Natural killer cell (primary cell): ENCODE results near the gene BPIFB4. TPM values are rescaled to one million over a fixed set of nuclear protein-coding genes. Genes with fewer than 3 reads are reported as not detected.

Source experiments
- ATAC-seq, 3 donors: fragments of 150-1000 bp in 2 of 3; fragments of 200-7000 bp in 1 of 3; cut with Tn5 transposase; 1 replicate in 1 of 3; 2 replicates in 2 of 3; pipeline ENCODE4 v1.10.0; 2021; ENCODE audit warnings: mild to moderate bottlenecking in 2 of 3, moderate library complexity in 2 of 3
- DNase-seq, 2 donors: peaks; one replicate each; pipeline versions ENCODE4 v3.0.0 to v3.0.0-alpha.2; 2013 to 2021; ENCODE audit warnings: mixed read lengths in 1 of 2
- H3K27ac ChIP-seq: one replicate; pipeline ENCODE4 v1.5.1; 2013; ENCODE audit warnings: mild to moderate bottlenecking, low read length
- H3K27me3 ChIP-seq: one replicate; pipeline ENCODE4 v1.6.1; 2013; ENCODE audit warnings: low read length; ENCODE audit not compliant: control insufficient read depth, insufficient read depth
- H3K36me3 ChIP-seq: one replicate; pipeline ENCODE4 v1.6.1; 2013; ENCODE audit warnings: low read length; ENCODE audit not compliant: control insufficient read depth, insufficient read depth
- H3K4me1 ChIP-seq: one replicate; pipeline ENCODE4 v1.6.1; 2013; ENCODE audit warnings: low read length; ENCODE audit not compliant: control insufficient read depth, insufficient read depth
- H3K4me3 ChIP-seq: one replicate; pipeline ENCODE4 v1.5.1; 2013; ENCODE audit warnings: low read length
- H3K9me3 ChIP-seq: one replicate; pipeline ENCODE4 v1.6.1; 2013; ENCODE audit warnings: low read length; ENCODE audit not compliant: control insufficient read depth, insufficient read depth
- H3K27ac Mint-ChIP-seq, 2 donors: one replicate each; pipeline ENCODE4 v1.8.0; 2022; ENCODE audit warnings: mild to moderate bottlenecking in 2 of 2, mixed read lengths in 2 of 2, moderate library complexity in 1 of 2
- H3K27me3 Mint-ChIP-seq, 2 donors: one replicate each; pipeline ENCODE4 v1.8.0; 2022; ENCODE audit warnings: low read depth in 2 of 2, mixed read lengths in 2 of 2
- H3K36me3 Mint-ChIP-seq: one replicate; pipeline ENCODE4 v1.8.0; 2022; ENCODE audit warnings: mixed read lengths
- H3K4me1 Mint-ChIP-seq, 2 donors: one replicate each; pipeline ENCODE4 v1.8.0; 2022; ENCODE audit warnings: mixed read lengths in 2 of 2
- H3K4me3 Mint-ChIP-seq: one replicate; pipeline ENCODE4 v1.8.0; 2022; ENCODE audit warnings: mild to moderate bottlenecking, moderate library complexity, mixed read lengths
- H3K9me3 Mint-ChIP-seq, 2 donors: one replicate each; pipeline ENCODE4 v1.8.0; 2022; ENCODE audit warnings: mixed read lengths in 2 of 2
- CTCF ChIP-seq: fragments of 200-600 bp; IDR thresholded peaks from one replicate; pipeline ENCODE4 v1.8.0; 2022; ENCODE audit warnings: antibody characterized with exemption
- WGBS: methylation state at CpG from one replicate; pipeline ENCODE4 v1.1.7; 2013; ENCODE audit warnings: missing lambda C conversion rate; ENCODE audit not compliant: insufficient coverage; 5-methylcytosine and 5-hydroxymethylcytosine counted together
- intact Hi-C: fragments of 100-400 bp; cut with micrococcal nuclease; formaldehyde crosslinking; loops from one replicate; pipeline ENCODE4 v1.14.2; 2022
- total RNA-seq, 4 donors: library from RNA; stranded (reverse); fragments of 120-200 nt in 1 of 4; gene quantifications; one replicate each; pipeline versions ENCODE4 v1.2.3 to v1.2.4, GENCODE V29; 2013 to 2022

BPIFB4 gene
- total RNA-seq, 3 donors from 2014 or later (not counting 1 experiment from before 2014, with no cell fraction given), result not detected

- H3K27ac Mint-ChIP-seq, result no peak overlapping the region
Measured at GRCh38 chr20:33032555-33032954, 46.9 kb upstream of the BPIFB4 start.

GRCh38 chr20:33033381-33033780 lies 46.1 kb upstream of the BPIFB4 start:
- Histone ChIP-seq H3K4me3 (no peak overlapping the region), H3K9me3 (no peaks in the 10 kb centered on the region), H3K27ac (no peak overlapping the region), H3K27me3 (no peaks in the 10 kb centered on the region), H3K4me1 (no peaks in the 10 kb centered on the region), H3K36me3 (no peaks in the 10 kb centered on the region)
- H3K27ac Mint-ChIP-seq, result no peak overlapping the region
- intact Hi-C loops, result no loop called here
- H3K36me3 Mint-ChIP-seq, result no peaks in the 10 kb centered on the region
- TF ChIP-seq CTCF, result no peak
- H3K4me1 Mint-ChIP-seq, result no peaks in the 10 kb centered on the region
- WGBS, result 74% methylated on average over 5 of the region's 5 CpGs
- no peak overlapping the region for H3K4me3 Mint-ChIP-seq
- H3K9me3 Mint-ChIP-seq, result no peaks in the 10 kb centered on the region
- H3K27me3 Mint-ChIP-seq, result peaks cover 0 to 2% of the 10 kb centered on the region in 2 donors
- ATAC-seq (no peak), DNase-seq (no peak)

More at GRCh38 chr20:33032555-33032954, 46.9 kb upstream of the BPIFB4 start:
- Mint-ChIP-seq H3K9me3 (no peaks in the 10 kb centered on the region), H3K36me3 (no peaks in the 10 kb centered on the region), H3K4me1 (no peaks in the 10 kb centered on the region), H3K27me3 (no peaks in the 10 kb centered on the region), H3K4me3 (no peak overlapping the region)
- H3K27ac ChIP-seq, result no peak overlapping the region
- H3K9me3 ChIP-seq, result no peaks in the 10 kb centered on the region
- ATAC-seq, result no peak
- H3K36me3 ChIP-seq, result no peaks in the 10 kb centered on the region
- no peak for TF ChIP-seq CTCF
- H3K27me3 ChIP-seq, result no peaks in the 10 kb centered on the region
- WGBS, result 87% methylated on average over 6 of the region's 6 CpGs
- no peak overlapping the region for H3K4me3 ChIP-seq
- no peak for DNase-seq
- H3K4me1 ChIP-seq, result no peaks in the 10 kb centered on the region
- intact Hi-C loops, result no loop called here

- intact Hi-C loops, result no loop called here
- H3K27me3 ChIP-seq, result no peaks in the 10 kb centered on the region
- H3K9me3 Mint-ChIP-seq, result no peaks in the 10 kb centered on the region
- no peaks in the 10 kb centered on the region for H3K4me1 ChIP-seq
- H3K4me1 Mint-ChIP-seq, result no peaks in the 10 kb centered on the region
- H3K4me3 ChIP-seq, result no peak overlapping the region
- H3K27ac Mint-ChIP-seq, result no peak overlapping the region
- no peak overlapping the region for H3K27ac ChIP-seq
- H3K27me3 Mint-ChIP-seq, result peaks cover 0 to 2% of the 10 kb centered on the region in 2 donors
- TF ChIP-seq CTCF, result no peak
- no peaks in the 10 kb centered on the region for H3K9me3 ChIP-seq
- H3K36me3 Mint-ChIP-seq, result no peaks in the 10 kb centered on the region
- no peak overlapping the region for H3K4me3 Mint-ChIP-seq
- DNase-seq (no peak), ATAC-seq (no peak)
- H3K36me3 ChIP-seq, result no peaks in the 10 kb centered on the region
- WGBS, result 65% methylated on average over 3 of the region's 5 CpGs
Measured at GRCh38 chr20:33034115-33034514, 45.3 kb upstream of the BPIFB4 start.

GRCh38 chr20:33034901-33035492 lies 44.4 kb upstream of the BPIFB4 start:
- 86% methylated on average over 5 of the region's 6 CpGs for WGBS
- no peaks in the 10 kb centered on the region for H3K4me1 Mint-ChIP-seq
- no peak overlapping the region for H3K4me3 Mint-ChIP-seq
- ATAC-seq, result no peak
- no peak for TF ChIP-seq CTCF
- no peak for DNase-seq
- no peaks in the 10 kb centered on the region for H3K9me3 ChIP-seq
- no peaks in the 10 kb centered on the region for H3K36me3 Mint-ChIP-seq
- H3K4me3 ChIP-seq, result no peak overlapping the region
- no peaks in the 10 kb centered on the region for H3K4me1 ChIP-seq
- no peak overlapping the region for H3K27ac Mint-ChIP-seq
- H3K36me3 ChIP-seq, result no peaks in the 10 kb centered on the region
- no peaks in the 10 kb centered on the region for H3K27me3 ChIP-seq
- H3K9me3 Mint-ChIP-seq, result no peaks in the 10 kb centered on the region
- H3K27me3 Mint-ChIP-seq, result peaks cover 0 to 2% of the 10 kb centered on the region in 2 donors
- intact Hi-C loops, result no loop called here
- H3K27ac ChIP-seq, result no peak overlapping the region
